WTC11 (cell line): Measurements from ENCODE around the gene YTHDF1.

Experiments used
- ATF1 ChIP-seq: sonication (generic); formaldehyde crosslinking; IDR thresholded peaks from 2 replicates; pipeline ENCODE4 v1.8.1; 2023; ENCODE audit warnings: mild to moderate bottlenecking, moderate library complexity, missing genetic modification reagents
- ATF3 ChIP-seq: sonication (generic); formaldehyde crosslinking; conservative IDR thresholded peaks from 2 replicates; pipeline ENCODE4 v1.8.1; 2022; ENCODE audit warnings: mild to moderate bottlenecking, missing genetic modification reagents
- CTCF ChIP-seq: fragments of 200-600 bp; IDR thresholded peaks from 2 replicates; pipeline ENCODE4 v1.8.0; 2022; ENCODE audit warnings: antibody characterized with exemption
- E2F4 ChIP-seq: sonication (generic); formaldehyde crosslinking; IDR thresholded peaks from 2 replicates; pipeline ENCODE4 v1.8.1; 2022; ENCODE audit warnings: low read depth, mild to moderate bottlenecking, moderate library complexity, missing genetic modification reagents, borderline replicate concordance
- MLX ChIP-seq: sonication (generic); formaldehyde crosslinking; IDR thresholded peaks from 2 replicates; pipeline ENCODE4 v1.8.1; 2023; ENCODE audit warnings: mild to moderate bottlenecking, missing genetic modification reagents, moderate library complexity
- NR2C2 ChIP-seq: sonication (generic); formaldehyde crosslinking; IDR thresholded peaks from 2 replicates; pipeline ENCODE4 v1.8.0; 2022; ENCODE audit warnings: mild to moderate bottlenecking, missing genetic modification reagents
- SMAD3 ChIP-seq: sonication (generic); formaldehyde crosslinking; IDR thresholded peaks from 2 replicates; pipeline ENCODE4 v1.8.0; 2022; ENCODE audit warnings: missing genetic modification reagents, mild to moderate bottlenecking, borderline replicate concordance
- SMAD4 ChIP-seq: sonication (generic); formaldehyde crosslinking; IDR thresholded peaks from 2 replicates; pipeline ENCODE4 v1.8.0; 2022; ENCODE audit warnings: mild to moderate bottlenecking, missing genetic modification reagents

DNA sequence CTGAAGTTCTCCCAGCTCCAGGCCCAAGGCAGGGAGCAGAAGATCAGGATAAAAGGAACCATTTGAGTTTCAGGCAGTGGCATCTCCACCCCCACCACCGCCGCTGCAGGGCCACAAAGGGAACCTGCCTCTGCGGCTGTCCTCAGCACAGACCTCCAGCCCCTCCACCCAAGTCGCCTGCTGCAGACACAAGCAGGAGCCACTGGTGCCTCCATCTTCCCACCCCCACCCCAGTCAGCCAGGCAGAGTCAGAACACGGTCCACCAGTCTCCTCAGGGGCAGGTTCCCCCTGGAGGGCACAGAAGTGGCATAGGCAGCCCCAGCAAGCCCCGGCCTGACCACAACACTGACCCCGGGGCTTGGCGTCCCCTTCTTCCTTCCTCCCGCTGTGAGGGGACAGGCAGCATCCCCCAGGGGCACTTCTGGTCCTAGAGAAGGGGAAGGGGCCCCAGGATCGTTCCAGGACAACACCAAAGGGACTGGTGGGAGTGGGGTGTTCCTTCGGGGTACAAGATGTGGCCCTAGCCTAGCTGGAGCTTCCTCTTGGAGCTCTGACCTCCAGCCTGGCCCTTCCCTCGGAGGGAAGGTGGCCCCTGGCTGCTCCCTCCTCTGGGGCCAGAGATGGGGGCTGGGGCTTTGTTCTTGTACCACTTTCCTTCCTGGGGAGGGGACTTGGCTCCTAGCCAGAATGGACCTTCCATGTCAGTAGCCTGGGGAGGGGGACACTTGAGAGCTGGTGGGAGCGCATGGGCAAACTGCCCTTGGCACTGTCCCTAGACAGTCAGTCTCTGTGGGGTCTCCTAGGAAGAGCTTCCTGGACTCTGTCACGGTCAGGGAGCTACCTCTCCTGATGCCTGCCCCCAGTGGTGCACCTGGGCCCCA lies 36.0 kb downstream of the YTHDF1 start:
- TF ChIP-seq CTCF = no peak
- no peak for TF ChIP-seq MLX
- TF ChIP-seq ATF1 (CRISPR knock-in tag) = no peak
- TF ChIP-seq NR2C2 (CRISPR knock-in tag) = no peak
- TF ChIP-seq ATF3 = no peak
- TF ChIP-seq E2F4 = no peak
- no peak for TF ChIP-seq SMAD4
- TF ChIP-seq SMAD3 = no peak
